ENCODE data around the gene UBE3C.
"Not testable (repeated sequence)": the region's sequence is repeated elsewhere in the genome, so short reads cannot be mapped to it uniquely, and the experiment has no call there.

The UBE3C gene

DNA sequence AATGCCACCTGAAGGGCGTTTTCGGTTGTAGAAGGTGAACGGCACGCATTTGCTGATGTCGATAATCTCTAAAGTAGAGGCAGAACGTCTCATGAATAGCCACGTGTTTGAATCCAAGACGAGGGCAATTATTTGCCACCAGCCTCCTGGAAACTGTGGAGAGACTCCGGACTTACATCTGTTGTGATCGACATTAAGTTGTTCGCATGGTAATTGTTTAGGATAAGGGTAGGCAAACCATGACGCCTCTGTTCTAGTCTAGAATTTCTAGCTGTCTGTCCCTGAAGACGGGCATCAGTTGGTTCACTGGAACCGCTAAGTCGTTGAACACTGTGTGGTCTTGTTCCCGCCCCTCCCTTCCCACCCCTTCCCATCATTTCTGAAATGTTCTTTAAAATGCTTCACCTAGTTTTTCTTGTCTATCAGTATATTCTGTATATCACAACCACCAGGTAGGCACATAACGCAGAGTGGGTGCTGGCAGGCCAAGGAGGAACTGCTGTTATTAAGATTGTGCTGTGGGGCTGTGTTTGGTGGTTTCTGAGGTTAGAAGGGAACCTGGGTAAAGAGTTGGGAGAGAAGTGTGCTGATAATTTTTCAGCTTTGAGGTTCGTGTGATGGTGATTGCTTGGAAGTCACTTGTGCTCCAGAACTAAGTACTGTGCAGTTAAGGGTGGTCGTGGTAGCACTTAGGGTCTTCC lies 1.2 kb downstream of the UBE3C start:
- CTCF ChIA-PET: interaction anchor here (0.9 kb wide), 1 partner anchor 112 kb away, joined by 3 read pairs; no protein-coding TSS in a partner anchor
- H3K36me3 Mint-ChIP-seq: peaks cover 41% of the 10 kb centered on the region
- DNase-seq: peak; percentile 53
- H3K4me3 Mint-ChIP-seq: peak overlapping the region; percentile 74
- H3K9me3 Mint-ChIP-seq: no peaks in the 10 kb centered on the region
- H3K27ac Mint-ChIP-seq: peak overlapping the region; percentile 85
- no peaks in the 10 kb centered on the region for H3K27me3 Mint-ChIP-seq
- H3K4me1 Mint-ChIP-seq: peaks cover 50% of the 10 kb centered on the region

- Mint-ChIP-seq H3K36me3 (peaks cover 41% of the 10 kb centered on the region), H3K27me3 (no peaks in the 10 kb centered on the region), H3K4me1 (peaks cover 50% of the 10 kb centered on the region), H3K27ac (peak overlapping the region; percentile 85), H3K9me3 (no peaks in the 10 kb centered on the region), H3K4me3 (peak overlapping the region; percentile 74)
- no peak for DNase-seq
- CTCF ChIA-PET: interaction anchor here (0.9 to 1.0 kb wide), 2 partner anchors 111 to 179 kb away, joined by 3 read pairs; no protein-coding TSS in a partner anchor
Measured at GRCh38 chr7:157140511-157140905, 1.8 kb downstream of the UBE3C start.

- H3K36me3 Mint-ChIP-seq: peaks cover 39% of the 10 kb centered on the region
- no peak overlapping the region for H3K4me3 Mint-ChIP-seq
- H3K27ac Mint-ChIP-seq: no peak overlapping the region
- H3K27me3 Mint-ChIP-seq: no peaks in the 10 kb centered on the region
- no peaks in the 10 kb centered on the region for H3K9me3 Mint-ChIP-seq
- DNase-seq: no peak
- CTCF ChIA-PET: interaction anchor here (1.0 kb wide), 1 partner anchor 177 kb away, joined by 3 read pairs; no protein-coding TSS in a partner anchor
- peaks cover 47% of the 10 kb centered on the region for H3K4me1 Mint-ChIP-seq
Measured at GRCh38 chr7:157141525-157142060, 2.9 kb downstream of the UBE3C start.

DNA sequence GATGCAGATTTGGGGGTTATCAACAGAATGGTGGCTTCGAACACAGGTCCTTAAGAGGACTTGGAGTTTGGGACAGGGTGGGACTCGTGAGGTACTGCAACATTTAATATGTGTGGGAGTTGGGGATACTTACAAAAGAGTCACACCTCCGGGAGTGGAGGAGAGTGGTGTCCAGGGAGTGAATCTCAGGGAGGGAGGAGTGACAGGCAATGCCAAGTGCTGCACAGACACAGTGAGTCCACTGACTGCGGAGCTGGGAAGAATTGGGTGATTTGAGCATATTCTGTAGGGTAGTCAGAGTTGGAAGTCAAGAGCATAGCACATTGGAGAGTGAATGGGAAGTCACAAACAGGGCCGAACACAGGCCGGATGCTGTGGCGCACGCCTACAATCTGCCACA lies 5.1 kb downstream of the UBE3C start:
- no peaks in the 10 kb centered on the region for H3K27me3 Mint-ChIP-seq

DNA sequence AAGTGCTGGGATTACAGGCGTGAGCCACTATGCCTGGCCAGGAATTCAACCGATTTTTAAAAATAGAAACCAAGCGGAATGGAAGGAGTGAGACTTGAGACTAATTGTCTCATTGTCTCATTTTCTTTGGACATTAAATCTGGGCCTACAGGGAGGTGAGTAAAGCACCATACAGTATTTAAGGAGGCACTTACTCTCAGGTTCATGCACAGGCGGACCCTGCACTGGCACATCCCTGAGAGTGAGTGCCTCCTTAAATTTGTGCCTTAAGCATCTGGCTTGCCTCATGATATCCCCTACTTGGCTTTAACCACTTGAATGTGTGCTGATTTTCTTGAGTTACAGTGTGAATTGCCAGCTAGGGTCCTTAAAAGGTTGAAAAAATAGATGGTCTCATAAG lies 10.6 kb downstream of the UBE3C start:
- no peak for DNase-seq
- CTCF ChIA-PET: no interaction called here
- H3K4me1 Mint-ChIP-seq: peaks cover 17% of the 10 kb centered on the region
- H3K9me3 Mint-ChIP-seq: no peaks in the 10 kb centered on the region
- no peak overlapping the region for H3K4me3 Mint-ChIP-seq
- peaks cover 13% of the 10 kb centered on the region for H3K36me3 Mint-ChIP-seq
- H3K27me3 Mint-ChIP-seq: no peaks in the 10 kb centered on the region
- no peak overlapping the region for H3K27ac Mint-ChIP-seq

More for the DNA sequence above, 5.1 kb downstream of the UBE3C start:
- no peak overlapping the region for H3K4me3 Mint-ChIP-seq
- no peak for DNase-seq
- CTCF ChIA-PET: no interaction called here
- peaks cover 49% of the 10 kb centered on the region for H3K4me1 Mint-ChIP-seq
- H3K36me3 Mint-ChIP-seq: peaks cover 38% of the 10 kb centered on the region
- H3K27ac Mint-ChIP-seq: no peak overlapping the region
- no peaks in the 10 kb centered on the region for H3K9me3 Mint-ChIP-seq

- CTCF ChIA-PET: interaction anchor here (1.9 kb wide), 1 partner anchor 41 kb away, joined by 4 read pairs; no protein-coding TSS in a partner anchor
- H3K27ac Mint-ChIP-seq: no peak overlapping the region
- no peak for DNase-seq
- peaks cover 14% of the 10 kb centered on the region for H3K36me3 Mint-ChIP-seq
- H3K27me3 Mint-ChIP-seq: no peaks in the 10 kb centered on the region
- H3K4me3 Mint-ChIP-seq: no peak overlapping the region
- H3K4me1 Mint-ChIP-seq: peaks cover 15% of the 10 kb centered on the region
- H3K9me3 Mint-ChIP-seq: no peaks in the 10 kb centered on the region
Measured at GRCh38 chr7:157150882-157151281, 12.2 kb downstream of the UBE3C start.

DNA sequence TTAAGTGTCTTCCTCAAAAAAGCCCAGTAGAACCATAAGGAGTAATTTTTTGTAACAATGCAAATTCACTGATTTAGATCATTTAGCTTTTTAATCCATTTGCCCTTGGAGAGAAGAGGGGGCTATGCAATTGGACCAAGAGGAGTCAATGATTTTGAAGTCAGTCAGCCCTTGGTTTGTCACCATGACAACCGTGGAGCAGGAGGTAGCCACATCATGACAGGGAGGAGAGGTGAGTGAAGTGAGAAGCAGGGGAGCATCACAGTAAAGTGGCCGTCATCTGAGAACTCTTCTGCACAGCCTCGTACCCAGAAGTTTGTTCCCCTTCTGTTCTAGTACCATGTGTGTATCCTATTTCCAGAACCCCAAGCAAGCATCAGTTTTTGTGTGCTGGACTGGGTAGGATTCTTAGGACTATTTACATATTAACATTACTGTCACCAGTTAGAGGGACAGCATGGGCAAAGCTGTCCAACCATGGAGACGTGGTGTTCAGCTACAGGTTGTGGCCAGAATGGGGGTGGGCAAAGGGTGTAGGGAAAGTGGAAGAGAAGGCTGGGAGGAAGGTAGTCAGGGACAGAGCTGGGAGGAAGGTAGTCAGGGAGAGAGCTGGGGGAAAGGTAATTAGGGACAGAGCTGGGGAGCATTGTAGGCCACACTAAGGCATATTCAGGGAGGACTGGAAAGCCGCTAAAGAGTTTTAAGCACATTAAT lies 13.1 kb downstream of the UBE3C start:
- H3K27ac Mint-ChIP-seq: no peak overlapping the region
- CTCF ChIA-PET: interaction anchor here (1.9 kb wide), 1 partner anchor 40 kb away, joined by 4 read pairs; no protein-coding TSS in a partner anchor
- no peaks in the 10 kb centered on the region for H3K9me3 Mint-ChIP-seq
- no peak for DNase-seq
- peaks cover 15% of the 10 kb centered on the region for H3K4me1 Mint-ChIP-seq
- H3K27me3 Mint-ChIP-seq: no peaks in the 10 kb centered on the region
- H3K36me3 Mint-ChIP-seq: peaks cover 14% of the 10 kb centered on the region
- H3K4me3 Mint-ChIP-seq: no peak overlapping the region

GRCh38 chr7:157152391-157152937 lies 13.7 kb downstream of the UBE3C start:
- no peak for DNase-seq
- no peaks in the 10 kb centered on the region for H3K9me3 Mint-ChIP-seq
- no peak overlapping the region for H3K4me3 Mint-ChIP-seq
- H3K27me3 Mint-ChIP-seq: no peaks in the 10 kb centered on the region
- no peak overlapping the region for H3K27ac Mint-ChIP-seq
- peaks cover 12% of the 10 kb centered on the region for H3K4me1 Mint-ChIP-seq
- CTCF ChIA-PET: no interaction called here
- peaks cover 14% of the 10 kb centered on the region for H3K36me3 Mint-ChIP-seq

- no peak for DNase-seq
- Mint-ChIP-seq H3K4me1 (peaks cover 9% of the 10 kb centered on the region), H3K4me3 (no peak overlapping the region), H3K36me3 (peaks cover 14% of the 10 kb centered on the region), H3K27me3 (no peaks in the 10 kb centered on the region), H3K9me3 (no peaks in the 10 kb centered on the region), H3K27ac (no peak overlapping the region)
- CTCF ChIA-PET: no interaction called here
Measured at GRCh38 chr7:157153260-157153659, 14.5 kb downstream of the UBE3C start.

GRCh38 chr7:157155959-157156358 lies 17.2 kb downstream of the UBE3C start:
- H3K36me3 Mint-ChIP-seq: peaks cover 15% of the 10 kb centered on the region
- no peak overlapping the region for H3K4me3 Mint-ChIP-seq
- no peaks in the 10 kb centered on the region for H3K27me3 Mint-ChIP-seq
- H3K4me1 Mint-ChIP-seq: peaks cover 9% of the 10 kb centered on the region
- CTCF ChIA-PET: no interaction called here
- H3K27ac Mint-ChIP-seq: no peak overlapping the region
- DNase-seq: no peak
- H3K9me3 Mint-ChIP-seq: no peaks in the 10 kb centered on the region

DNA sequence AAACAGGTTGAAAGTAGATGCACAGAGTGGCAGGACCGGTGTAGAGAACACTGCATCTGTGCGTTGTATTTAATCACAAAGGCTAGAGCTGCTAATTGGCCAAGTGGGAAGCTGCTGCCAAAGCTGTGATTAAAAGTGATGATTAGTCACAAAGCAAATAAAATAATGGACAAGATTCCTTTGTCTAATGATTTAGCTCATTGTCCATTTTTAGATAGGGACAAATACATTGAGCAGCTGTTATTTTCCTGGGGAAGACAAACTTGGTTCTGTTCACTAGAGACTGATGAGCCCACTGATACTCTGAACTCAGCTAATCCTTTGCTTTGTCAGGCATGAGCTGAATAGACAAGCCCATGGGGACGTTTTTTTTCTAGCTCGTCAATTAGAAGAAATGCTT lies 19.7 kb downstream of the UBE3C start:
- H3K27ac Mint-ChIP-seq: no peak overlapping the region
- peaks cover 6% of the 10 kb centered on the region for H3K36me3 Mint-ChIP-seq
- no peaks in the 10 kb centered on the region for H3K27me3 Mint-ChIP-seq
- peaks cover 3% of the 10 kb centered on the region for H3K4me1 Mint-ChIP-seq
- no peak overlapping the region for H3K4me3 Mint-ChIP-seq
- no peaks in the 10 kb centered on the region for H3K9me3 Mint-ChIP-seq
- CTCF ChIA-PET: no interaction called here
- DNase-seq: no peak

DNA sequence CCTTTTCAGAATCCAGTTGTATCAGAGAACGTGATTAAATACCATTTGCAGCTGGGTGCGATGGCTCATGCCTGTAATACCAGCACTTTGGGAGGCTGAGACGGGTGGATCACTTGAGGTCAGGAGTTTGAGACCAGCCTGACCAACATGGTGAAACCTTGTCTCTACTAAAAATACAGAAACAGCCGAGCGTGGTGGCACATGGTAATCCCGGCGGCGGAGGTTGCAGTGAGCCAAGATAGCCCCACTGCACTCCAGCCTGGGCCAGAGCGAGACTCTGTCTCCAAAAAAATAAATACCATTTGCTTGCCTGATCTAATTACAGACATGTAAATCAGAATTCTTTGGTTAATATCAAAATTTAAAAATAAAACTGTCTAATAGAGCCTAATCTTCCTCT lies 20.8 kb downstream of the UBE3C start:
- CTCF ChIA-PET, H3K27me3 Mint-ChIP-seq, H3K4me1 Mint-ChIP-seq, DNase-seq, H3K9me3 Mint-ChIP-seq, H3K27ac Mint-ChIP-seq, H3K4me3 Mint-ChIP-seq: not testable (repeated sequence)
- H3K36me3 Mint-ChIP-seq: peaks cover 13% of the 10 kb centered on the region

- H3K36me3 Mint-ChIP-seq: peaks cover 22% of the 10 kb centered on the region
- CTCF ChIA-PET: no interaction called here
- DNase-seq: no peak
- H3K4me3 Mint-ChIP-seq: no peak overlapping the region
- peaks cover 3% of the 10 kb centered on the region for H3K9me3 Mint-ChIP-seq
- H3K4me1 Mint-ChIP-seq: peaks cover 7% of the 10 kb centered on the region
- H3K27ac Mint-ChIP-seq: no peak overlapping the region
- no peaks in the 10 kb centered on the region for H3K27me3 Mint-ChIP-seq
Measured at GRCh38 chr7:157160433-157160832, 21.7 kb downstream of the UBE3C start.

DNA sequence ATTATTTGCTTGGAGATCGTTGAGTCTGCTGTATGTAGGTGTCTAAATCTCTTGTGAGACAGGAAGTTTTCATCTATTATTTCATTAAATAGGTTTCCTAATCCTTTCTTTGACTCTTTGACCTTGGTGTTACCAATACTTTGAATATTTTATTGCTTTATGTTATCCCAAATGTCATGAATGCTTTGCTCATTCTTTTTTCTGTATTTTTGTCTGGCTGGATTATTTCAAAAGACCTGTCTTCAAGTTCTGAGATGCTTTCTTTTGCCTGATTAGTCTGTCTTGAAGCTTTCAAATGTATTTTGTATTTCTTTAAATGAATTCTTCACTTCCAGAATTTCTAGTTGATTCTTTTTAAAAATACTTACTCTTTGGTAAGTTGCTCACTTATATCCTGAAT lies 27.3 kb downstream of the UBE3C start:
- H3K4me3 Mint-ChIP-seq: no peak overlapping the region
- no peak for DNase-seq
- peaks cover 9% of the 10 kb centered on the region for H3K9me3 Mint-ChIP-seq
- peaks cover 48% of the 10 kb centered on the region for H3K36me3 Mint-ChIP-seq
- peaks cover 7% of the 10 kb centered on the region for H3K4me1 Mint-ChIP-seq
- CTCF ChIA-PET: no interaction called here
- no peaks in the 10 kb centered on the region for H3K27me3 Mint-ChIP-seq
- H3K27ac Mint-ChIP-seq: no peak overlapping the region

All from activated naive CD4-positive, alpha-beta T cell treated with anti-CD3 and anti-CD28 coated beads, Interleukin-2, amount 10 ng/mL, durations not matched to agents 7 days and 5 days (primary cell).